Glomerular visceral epithelial cell (primary cell): ENCODE results near the gene RNASEH2B.
A peak's percentile ranks its signal among the peaks of the same experiment; 100 is the strongest.

Experiments
- DNase-seq: peaks from one replicate; pipeline ENCODE4 v3.0.0-alpha.2; 2016; ENCODE audit errors: extremely low spot score

The RNASEH2B gene, protein sequence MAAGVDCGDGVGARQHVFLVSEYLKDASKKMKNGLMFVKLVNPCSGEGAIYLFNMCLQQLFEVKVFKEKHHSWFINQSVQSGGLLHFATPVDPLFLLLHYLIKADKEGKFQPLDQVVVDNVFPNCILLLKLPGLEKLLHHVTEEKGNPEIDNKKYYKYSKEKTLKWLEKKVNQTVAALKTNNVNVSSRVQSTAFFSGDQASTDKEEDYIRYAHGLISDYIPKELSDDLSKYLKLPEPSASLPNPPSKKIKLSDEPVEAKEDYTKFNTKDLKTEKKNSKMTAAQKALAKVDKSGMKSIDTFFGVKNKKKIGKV

DNA sequence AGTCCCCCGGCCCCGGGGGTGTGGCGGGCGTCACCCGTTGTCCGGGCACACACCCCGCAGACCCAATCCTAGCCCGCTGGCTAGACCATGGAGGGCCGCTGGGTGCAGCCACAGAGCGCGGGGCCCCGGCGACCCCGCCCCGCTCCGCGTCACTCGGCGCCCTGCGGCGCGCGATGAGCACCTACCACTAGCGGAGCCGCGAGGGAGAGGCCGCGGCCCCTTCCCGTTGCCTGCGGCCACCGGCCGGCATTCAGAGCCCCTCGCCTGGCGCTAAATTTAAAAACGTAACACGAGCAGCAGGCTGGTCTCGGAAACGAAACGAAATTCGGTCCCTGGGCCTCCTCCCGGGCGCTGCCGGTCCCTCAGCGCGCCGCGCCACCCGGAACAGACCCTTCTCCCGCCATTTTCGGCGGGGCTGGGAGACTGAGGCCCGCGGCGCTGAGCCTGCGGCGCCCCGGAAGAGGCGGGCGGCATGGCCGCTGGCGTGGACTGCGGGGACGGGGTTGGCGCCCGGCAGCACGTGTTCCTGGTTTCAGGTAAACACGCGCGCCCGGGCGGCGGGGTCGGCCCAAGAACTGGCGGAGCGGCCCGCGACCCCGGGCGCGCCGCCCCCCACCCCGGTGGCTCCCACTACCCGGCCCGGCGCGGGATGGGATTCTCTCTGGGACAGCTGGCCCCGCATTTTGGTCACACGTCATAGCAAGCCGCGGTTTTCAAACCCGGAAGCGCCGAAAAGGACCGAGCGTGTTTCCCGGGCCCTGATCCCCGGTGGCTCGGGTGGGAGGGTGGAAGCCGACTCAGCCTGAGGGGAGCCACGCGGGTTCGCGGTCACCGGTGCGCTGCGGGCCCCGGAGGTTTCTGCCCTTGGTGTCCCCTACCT, at the start of gene RNASEH2B:
TSS of gene RNASEH2B (plus strand) at position 187 of the 880 bp plus-strand sequence. CDS start at position 473, 286 bp downstream.
- peak; percentile 72 for DNase-seq

DNA sequence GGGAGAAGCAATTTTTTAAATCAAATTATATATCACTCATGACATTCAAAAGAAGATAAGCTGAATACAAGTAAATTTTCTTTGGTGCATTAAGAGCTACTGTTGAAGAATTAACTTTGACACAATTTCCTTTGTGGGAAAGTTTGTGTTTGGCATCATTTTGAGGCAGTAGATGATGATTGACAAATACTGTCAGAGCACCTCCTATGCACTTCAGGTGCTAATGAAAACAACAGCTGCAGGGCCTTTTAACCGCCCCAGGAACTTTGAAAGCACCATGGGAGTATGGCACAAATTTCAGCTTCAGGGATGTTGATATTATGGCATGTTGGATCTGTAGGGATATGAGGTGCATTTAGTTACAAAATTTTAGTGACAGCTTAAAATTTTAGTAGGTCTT, 45.1 kb upstream of the RNASEH2B start:
- DNase-seq: no peak

DNA sequence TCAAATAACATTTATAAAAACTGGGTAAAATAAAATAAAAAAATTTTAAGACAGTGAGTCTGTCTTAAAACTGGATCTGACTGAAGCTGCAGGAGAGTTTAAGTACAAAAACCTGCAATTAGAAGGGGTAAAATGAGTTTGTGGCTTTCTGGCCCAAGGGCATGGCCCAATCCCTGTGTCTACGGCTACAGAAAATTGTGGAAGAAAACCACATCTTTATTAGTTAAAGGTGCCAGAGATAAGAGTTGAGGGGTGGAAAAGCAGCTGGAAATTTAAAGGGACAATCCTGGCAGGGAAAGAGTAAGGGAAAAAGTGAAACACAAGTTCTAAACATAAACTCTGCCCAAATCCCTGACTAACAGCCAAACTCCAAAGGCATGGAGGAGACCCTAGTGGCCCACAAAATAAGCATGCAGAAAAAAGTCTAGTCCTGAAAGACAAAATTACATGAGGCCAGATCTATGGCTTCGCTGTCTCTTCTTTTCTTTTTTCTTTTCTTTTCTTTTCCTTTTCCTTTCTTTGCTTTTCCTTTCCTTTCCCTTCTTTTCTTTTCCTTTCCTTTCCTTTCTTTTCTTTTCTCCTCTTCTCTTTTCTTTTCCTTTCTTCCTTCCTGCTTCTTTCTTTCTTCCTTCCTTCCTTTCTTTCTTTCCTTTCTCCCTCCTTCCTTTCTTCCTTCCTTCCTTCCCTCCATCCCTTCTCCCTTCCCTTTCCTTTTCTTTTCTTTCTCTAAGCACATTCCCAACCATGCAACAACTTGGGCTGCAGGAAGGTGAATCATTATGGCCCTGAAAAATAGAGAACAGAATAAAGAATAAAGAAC, 42.6 kb upstream of the RNASEH2B start:
- DNase-seq: no peak

DNA sequence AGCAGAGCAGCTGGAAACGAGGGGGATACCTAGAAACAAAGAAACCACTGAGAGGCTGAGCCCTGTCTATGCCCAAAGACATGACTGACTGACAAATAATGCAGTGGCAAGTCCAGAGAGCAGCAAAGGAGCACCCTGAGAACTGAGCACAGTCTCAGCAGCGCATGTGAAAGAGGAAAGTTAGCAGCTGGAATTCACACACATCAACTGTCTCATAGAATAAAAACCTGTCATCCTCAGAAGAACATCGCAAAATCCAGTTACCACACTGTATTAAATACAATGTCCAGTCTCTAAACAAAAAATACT, 42.0 kb upstream of the RNASEH2B start:
- no peak for DNase-seq

DNA sequence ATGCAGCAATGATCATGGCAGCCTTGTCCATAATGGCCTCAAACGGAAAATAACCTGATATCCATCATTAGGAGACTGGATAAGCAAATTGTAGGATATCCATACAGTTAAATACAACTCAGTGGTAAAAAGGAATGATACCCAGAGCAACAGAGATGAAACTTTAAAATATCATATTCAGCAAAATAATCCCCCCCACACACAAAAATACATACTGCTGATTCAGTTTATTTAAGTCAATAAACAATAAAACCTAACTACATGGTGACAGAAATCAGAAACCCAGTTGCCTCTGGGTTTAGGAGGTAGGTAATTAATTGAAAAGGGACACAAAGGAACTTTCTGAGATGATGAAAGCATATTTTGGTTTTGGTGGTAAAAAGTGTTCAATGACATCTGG, 38.2 kb upstream of the RNASEH2B start:
- no peak for DNase-seq

DNA sequence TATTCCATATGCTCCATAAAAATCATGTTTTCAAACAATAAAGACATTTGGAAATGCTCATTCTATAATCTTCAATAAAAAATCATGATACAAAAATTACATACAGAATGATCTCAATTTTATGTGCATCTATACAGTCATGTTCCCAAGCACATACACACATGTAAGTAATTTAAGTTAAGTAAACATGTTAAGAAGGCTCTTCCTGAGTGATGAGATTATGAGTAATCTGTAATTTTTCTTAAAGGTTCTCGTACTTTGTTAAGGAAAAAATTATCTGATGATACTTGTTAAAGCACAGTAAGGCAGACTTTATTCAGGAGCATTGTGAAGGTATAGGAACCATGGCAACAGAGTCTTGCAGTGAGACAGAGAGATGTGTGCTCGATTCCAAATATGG, 36.1 kb upstream of the RNASEH2B start:
- no peak for DNase-seq

DNA sequence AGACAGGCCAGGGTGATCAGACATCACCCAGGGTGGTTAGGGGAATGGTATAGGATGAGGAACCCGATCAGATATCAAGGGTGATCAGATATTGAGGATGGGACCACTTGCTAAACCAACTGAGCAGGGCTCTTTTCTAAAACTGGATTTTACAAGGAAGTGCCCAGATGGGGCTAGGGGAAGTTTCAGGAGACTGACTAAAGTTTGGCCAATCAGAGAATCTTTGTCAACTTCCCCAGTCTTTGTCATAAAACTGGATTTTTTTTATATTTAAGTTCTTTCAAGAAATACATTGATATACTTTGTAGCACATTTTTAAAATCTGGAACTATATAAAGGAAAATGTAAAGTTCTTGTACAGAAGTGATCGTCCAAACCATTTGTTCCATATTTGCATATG, 35.6 kb upstream of the RNASEH2B start:
- no peak for DNase-seq

DNA sequence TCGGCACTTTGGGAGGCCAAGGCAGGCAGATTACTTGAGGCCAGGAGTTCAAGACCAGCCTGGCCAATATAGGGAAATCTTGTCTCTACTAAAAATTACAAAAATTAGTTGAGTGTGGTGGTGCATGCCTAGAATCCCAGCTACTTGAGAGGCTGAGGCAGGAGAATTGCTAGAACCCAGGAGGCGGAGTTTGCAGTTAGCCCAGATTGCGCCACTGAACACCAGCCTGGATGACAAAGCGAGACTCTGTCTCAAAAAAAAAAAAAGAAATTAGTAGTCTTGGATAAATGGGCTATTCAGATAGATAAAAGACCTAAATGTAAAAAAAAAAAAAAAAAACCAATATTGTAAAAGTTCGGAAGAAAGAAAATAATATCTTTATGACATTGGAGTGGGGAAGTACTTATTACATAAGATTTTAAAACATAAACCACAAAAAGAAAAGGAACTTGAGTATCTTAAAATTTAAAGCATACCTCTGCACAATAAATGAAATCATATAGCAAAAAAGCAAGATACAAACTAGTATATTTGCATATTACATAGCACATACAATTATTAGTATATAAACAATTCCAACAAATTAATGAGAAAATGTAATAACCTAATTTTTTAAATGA, 26.7 kb upstream of the RNASEH2B start:
- no peak for DNase-seq

DNA sequence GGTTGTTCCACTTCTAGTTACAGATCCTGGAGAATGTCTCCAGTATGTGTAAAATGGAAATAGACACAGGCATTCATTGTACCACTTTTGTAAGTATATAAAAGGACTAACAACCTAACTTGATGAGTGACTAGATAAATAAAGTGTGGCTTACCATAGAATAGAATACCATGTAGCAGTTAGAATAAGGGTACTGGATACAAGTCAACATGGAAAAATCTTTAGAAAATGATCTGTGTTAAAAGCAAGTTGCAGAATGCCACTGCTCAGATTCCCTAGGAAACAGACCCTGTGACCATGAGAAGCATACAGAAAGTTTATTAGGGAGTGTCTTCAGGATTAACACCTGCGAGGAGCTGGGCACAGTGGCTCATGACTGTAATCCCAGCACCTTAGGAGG, 25.9 kb upstream of the RNASEH2B start:
- DNase-seq: no peak

DNA sequence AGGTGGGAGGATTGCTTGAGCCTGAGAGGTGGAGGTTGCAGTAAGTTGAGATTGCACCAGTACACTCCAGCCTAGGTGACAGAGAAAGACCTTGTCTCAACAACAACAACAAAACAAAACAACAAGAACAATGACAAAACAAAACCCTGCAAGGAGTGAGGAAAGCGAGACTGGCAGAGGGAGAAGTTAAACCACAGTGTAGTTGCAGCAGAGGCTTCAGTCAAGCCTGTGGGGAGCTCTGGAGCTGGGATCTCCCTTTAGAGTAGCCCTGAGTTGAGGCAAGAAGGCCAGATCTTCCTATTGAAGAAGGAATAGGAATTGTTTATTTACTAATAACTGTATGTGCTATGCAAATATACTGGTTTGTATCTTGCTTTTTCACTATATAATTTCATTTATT, 25.3 kb upstream of the RNASEH2B start:
- no peak for DNase-seq

DNA sequence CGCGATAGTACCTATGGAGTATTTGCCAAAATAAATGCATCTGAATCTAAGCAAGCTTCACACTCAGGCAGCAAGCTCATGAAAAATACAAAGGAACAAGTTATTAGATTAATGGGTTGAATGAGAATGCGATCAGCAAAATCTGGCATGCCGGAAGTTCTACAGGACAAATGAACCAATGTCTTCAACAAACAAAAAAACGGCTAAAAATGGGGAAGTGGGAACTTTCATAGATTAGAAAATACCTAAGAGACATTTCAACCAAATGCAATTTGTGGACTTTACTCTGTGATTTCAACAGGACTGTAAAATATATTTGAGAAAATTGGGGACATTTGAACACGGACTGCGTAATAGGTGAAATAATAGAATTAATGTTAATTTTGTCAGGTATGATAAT, 22.4 kb upstream of the RNASEH2B start:
- DNase-seq: no peak

DNA sequence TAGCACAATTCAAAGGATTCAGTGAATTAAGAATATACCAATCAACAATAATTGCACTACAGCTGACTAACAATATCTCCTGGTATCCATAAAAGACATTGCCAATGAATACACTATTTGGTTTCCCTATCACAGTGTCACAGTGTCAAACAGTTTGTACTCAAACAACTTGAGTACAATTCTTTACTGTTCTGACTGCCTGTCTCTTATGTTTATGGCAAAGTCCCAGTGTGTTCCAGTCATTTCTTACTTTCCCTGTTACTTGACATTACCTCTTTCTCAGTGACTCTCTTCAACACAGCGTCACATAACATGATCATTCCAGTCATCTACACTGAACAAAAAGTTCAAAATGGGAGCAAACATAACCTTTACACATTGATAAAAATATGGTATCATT, 21.2 kb upstream of the RNASEH2B start:
- DNase-seq: no peak

DNA sequence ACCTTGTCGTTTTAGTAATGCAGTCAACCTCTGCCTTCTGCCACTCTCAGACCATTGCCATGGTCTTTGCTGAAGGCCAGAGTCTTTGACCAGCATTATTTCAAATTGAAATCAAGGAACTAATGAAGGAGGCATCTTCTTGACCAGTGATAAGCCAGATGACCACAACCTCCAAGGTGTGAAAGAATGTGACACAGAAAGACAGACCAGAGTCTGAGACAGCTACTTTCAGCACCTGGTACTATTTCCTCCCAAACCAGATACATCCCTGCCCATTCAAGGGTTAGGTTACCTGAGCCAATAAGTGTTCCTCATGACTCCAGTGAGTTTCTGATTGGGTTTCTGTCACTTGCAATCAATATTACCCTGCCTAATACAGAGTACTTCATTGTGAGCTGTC, 20.3 kb upstream of the RNASEH2B start:
- no peak for DNase-seq

DNA sequence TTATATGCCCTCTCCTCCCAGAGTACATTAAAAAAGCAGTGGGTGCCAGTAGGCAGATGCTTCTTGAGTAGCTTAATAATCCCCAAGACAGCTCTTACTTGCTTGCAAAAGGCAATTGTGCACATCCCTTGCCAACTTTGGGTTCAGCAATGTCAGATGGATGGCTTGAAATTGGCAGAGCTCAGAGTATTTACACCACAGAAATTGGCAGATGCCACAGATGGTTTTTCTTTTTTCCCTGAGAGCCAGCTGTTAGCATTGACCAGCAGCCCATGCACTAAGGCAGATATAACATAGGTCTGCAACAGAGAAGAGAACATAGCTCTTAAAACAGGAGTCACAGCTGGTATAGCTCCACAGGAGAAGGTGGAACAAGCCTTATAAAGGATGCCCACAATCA, 18.4 kb upstream of the RNASEH2B start:
- DNase-seq: no peak

DNA sequence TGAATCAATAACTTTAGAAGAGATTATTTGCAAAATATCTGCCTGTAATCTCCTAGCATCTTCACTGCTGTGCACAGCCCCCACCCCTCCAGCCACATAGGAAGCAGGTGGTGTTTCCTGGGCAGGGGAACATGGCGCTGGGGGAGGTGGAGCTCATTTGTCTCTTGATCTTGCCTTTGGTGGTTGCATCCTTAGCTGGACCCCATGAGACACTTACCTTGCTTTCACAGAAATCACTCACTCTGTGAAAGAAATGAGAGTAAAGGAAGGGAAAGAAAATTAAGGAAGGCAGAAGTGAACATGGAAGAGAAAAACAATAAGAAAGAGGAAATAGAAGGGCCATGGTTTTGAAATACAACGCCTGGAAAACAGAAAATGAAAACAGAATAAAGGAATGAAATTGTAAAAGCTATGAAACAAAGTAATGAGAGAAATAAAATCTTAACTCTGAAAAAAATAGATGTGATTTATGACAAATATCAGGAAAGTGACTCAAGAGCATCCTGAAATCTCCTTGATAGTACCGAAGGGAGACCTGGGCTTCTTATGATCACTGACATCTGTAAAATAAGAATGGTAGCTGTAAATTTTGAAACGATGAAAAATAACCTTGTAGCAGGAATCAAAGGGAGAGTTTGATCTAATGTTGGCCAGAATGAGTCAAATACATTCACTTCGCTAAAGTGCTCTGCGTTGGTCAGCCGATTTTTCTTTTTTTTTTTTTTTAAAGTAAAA, 17.2 kb upstream of the RNASEH2B start:
- no peak for DNase-seq

DNA sequence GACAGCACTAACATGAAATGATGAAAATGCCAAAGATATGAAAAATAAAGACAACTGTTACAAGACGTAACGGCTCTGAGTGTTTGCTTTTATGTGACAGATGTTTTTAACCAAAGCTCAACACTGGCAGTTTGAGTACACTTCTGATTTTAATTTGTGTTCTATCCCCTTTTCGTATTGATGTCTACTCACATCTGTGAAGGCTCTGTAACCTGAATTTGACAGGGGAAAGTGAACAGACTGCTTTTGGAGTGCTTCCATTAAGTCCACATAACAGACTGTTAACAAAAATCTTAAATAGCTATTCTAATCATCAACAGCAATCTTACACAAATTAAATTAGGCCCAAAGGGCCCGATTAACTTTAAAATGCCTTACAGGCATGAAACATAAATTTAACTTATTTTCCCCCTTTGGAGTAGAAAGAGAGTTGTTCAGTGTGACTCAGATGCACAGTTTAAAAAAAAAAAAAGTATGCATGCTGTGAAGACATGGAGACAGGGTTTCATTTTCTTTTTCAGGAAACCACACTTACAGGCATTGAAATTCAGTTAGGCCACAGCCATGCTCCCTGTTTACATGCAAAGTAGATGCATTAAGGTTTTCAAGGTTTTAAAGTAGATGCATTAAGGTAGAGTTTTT, 16.3 kb upstream of the RNASEH2B start:
- no peak for DNase-seq

DNA sequence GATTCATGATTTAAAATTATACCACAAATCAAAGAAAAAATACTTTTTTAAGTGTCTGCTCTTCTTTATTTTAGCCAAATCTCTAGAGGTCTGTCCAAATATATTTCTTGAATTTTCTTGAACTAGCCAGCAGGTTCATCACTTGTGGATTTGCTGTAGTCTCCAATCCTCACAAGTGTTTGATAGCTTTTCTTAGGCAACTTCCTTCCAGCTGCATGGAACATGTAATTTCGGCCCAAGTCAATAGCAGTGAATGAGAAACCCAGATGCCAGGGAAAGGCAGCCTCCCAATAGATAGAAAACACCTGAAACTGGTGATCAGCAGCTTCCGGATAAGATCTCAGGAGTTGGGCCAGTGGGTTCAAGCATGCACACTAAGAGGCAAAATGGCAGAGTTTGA, 15.6 kb upstream of the RNASEH2B start:
- no peak for DNase-seq

DNA sequence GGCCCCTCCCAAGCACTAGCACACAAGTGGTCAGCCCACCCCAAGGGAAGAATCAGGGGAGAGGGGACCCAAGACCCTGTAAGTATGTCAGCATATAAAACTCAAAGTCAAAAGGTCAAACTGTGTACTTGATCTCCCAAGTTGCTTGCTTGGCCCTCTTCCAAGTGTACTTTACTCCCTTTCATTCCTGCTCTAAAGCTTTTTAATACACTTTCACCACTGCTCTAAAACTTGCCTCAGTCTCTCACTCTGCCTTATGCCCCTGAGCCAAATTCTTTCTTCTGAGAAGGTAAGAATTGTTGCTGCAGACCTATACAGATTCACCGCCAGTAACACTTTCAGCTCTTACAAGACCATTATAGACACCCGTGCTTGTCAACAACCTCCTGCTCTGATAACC, 15.1 kb upstream of the RNASEH2B start:
- no peak for DNase-seq

DNA sequence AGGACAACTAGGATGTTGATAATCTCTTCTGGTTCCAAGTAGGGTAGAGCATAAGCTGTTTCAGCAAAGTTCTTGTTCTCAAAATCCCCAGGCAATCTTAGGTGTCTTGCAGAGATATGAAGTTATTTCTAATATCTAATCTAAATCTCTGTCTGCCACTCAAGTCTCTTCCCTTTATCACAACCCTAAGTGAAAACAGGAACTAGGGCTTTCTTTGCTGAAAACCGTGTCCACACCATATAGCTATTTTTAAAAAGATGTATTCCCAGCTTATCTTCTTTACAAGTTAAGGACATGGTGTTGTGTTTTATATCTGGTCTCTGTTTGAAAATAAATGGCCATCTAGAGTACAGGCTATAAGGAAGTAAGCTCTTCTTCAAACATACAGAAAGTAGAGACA, 11.3 kb upstream of the RNASEH2B start:
- DNase-seq: no peak

DNA sequence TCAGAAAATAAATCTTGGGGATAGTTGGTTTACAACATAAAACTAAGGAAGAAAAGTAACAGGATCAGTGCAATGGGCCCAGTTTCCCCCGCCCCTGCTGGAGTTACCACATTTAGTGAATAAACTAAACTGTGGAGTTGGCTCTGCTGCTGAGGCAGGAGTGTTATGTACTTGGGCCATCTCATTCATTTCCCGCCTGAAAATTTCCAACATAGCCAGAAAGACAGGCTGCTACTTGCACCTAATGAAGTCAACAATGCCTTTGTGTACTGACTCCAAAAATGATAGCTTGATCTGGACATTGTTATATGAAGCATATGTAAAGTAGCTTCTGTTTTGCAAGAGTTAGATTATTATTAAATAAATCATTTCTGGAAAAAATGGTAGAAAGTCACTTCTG, 7.9 kb upstream of the RNASEH2B start:
- DNase-seq: no peak

DNA sequence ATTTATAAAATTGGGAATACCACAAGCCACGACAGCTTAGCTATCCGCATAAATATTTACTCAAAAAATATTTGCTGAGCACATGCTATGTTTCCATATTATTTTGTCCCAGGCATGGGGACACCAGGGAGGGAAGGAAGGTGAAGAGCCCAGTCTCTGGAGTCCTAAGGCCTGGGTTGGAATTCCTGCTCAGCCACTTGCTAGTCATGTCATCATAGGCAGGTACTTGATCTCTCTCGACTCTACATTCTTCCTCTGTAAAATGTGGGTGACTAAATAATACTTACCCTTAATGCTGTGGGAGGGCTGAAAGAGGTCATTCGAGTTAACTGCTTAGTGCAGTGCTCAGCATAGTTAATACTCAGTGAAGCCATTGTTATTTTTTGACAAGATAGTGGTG, 4.3 kb upstream of the RNASEH2B start:
- no peak for DNase-seq
